ENCODE results near the gene ASB3. TPM values are rescaled to one million over a fixed set of nuclear protein-coding genes. Genes with fewer than 3 reads are reported as not detected.

ASB3 gene
- total and polyA plus RNA-seq, 11 donors = 4.2 to 18.0 (median 9.7) TPM

GRCh38 chr2:53740170-53740569 lies 46.6 kb downstream of the ASB3 start:
- TF ChIP-seq CTCF (IDR thresholded peaks at IDR 0.05) (peak in 9 of 12 donors; percentile 22 to 49 (median 38)), POLR2A (IDR thresholded peaks at IDR 0.05) (no peak)
- H3K27me3 ChIP-seq = no peaks in the 10 kb centered on the region
- peaks cover 0 to 17% (median 0%) of the 10 kb centered on the region in 12 donors for H3K4me1 ChIP-seq
- H3K4me3 ChIP-seq = no peak overlapping the region
- H3K27ac ChIP-seq = no peak overlapping the region
- ATAC-seq (no peak), DNase-seq (no peak)
- peaks cover 0 to 2% (median 0%) of the 10 kb centered on the region in 9 donors for H3K36me3 ChIP-seq
- H3K9me3 ChIP-seq = no peaks in the 10 kb centered on the region
- intact Hi-C loops (cut with DNase I) = no loop called here

GRCh38 chr2:53739032-53739431 lies 47.7 kb downstream of the ASB3 start:
- peaks cover 0 to 2% (median 0%) of the 10 kb centered on the region in 9 donors for H3K36me3 ChIP-seq
- H3K4me1 ChIP-seq = peaks cover 0 to 12% (median 0%) of the 10 kb centered on the region in 12 donors
- no peak overlapping the region for H3K4me3 ChIP-seq
- no peak for ATAC-seq
- H3K27ac ChIP-seq = no peak overlapping the region
- no peak for DNase-seq
- 80 to 89% (median 85%) methylated on average over 1 of the region's 1 CpG for WGBS, 4 donors
- intact Hi-C loops (cut with DNase I) = no loop called here
- no peaks in the 10 kb centered on the region for H3K9me3 ChIP-seq
- H3K27me3 ChIP-seq = no peaks in the 10 kb centered on the region
- TF ChIP-seq CTCF (IDR thresholded peaks at IDR 0.05) = no peak
- TF ChIP-seq POLR2A (IDR thresholded peaks at IDR 0.05) = no peak

GRCh38 chr2:53737091-53737490 lies 49.7 kb downstream of the ASB3 start:
- Histone ChIP-seq H3K36me3 (peaks cover 0 to 11% (median 0%) of the 10 kb centered on the region in 9 donors), H3K4me3 (no peak overlapping the region), H3K27ac (no peak overlapping the region), H3K27me3 (no peaks in the 10 kb centered on the region), H3K4me1 (peaks cover 0 to 4% (median 0%) of the 10 kb centered on the region in 12 donors), H3K9me3 (no peaks in the 10 kb centered on the region)
- intact Hi-C loops (cut with DNase I) = no loop called here
- TF ChIP-seq CTCF (IDR thresholded peaks at IDR 0.05) (no peak), POLR2A (IDR thresholded peaks at IDR 0.05) (no peak)
- no peak for ATAC-seq
- 94 to 97% (median 96%) methylated on average over 5 of the region's 5 CpGs for WGBS, 4 donors
- no peak for DNase-seq

- no peak overlapping the region for H3K27ac ChIP-seq
- peaks cover 0 to 5% (median 0%) of the 10 kb centered on the region in 12 donors for H3K9me3 ChIP-seq
- WGBS, 4 donors = 76 to 91% (median 81%) methylated on average over 1 of the region's 1 CpG
- peaks cover 0 to 37% (median 28%) of the 10 kb centered on the region in 9 donors for H3K36me3 ChIP-seq
- DNase-seq (no peak), ATAC-seq (no peak)
- H3K4me3 ChIP-seq = no peak overlapping the region
- H3K27me3 ChIP-seq = no peaks in the 10 kb centered on the region
- TF ChIP-seq CTCF (IDR thresholded peaks at IDR 0.05) (no peak), POLR2A (IDR thresholded peaks at IDR 0.05) (no peak)
- intact Hi-C loops (cut with DNase I) = loop anchor here in 1 of 10 donors (10.0 kb wide), 1 partner anchor 304 kb away; no protein-coding TSS in a partner anchor
- no peaks in the 10 kb centered on the region for H3K4me1 ChIP-seq
These were observed 57.5 kb downstream of the ASB3 start for GRCh38 chr2:53729143-53729762.
